ENCODE data around the gene PANK2. TPM values are rescaled to one million over a fixed set of nuclear protein-coding genes. Genes with fewer than 3 reads are reported as not detected.
A peak's percentile ranks its signal among the peaks of the same experiment; 100 is the strongest.

The PANK2 gene
- total RNA-seq, 5 donors from 2014 or later (not counting 1 experiment from before 2014, with no cell fraction given), result 45.0 to 67.0 (median 63.6) TPM

GRCh38 chr20:3931664-3932063 is 42.5 kb downstream of the PANK2 start:
- Mint-ChIP-seq H3K27me3 (no peaks in the 10 kb centered on the region), H3K9me3 (no peaks in the 10 kb centered on the region), H3K4me3 (no peak overlapping the region), H3K4me1 (peaks cover 47 to 52% (median 50%) of the 10 kb centered on the region in 3 donors), H3K36me3 (peaks cover 15% of the 10 kb centered on the region), H3K27ac (peak overlapping the region; percentile 46 to 61)
- ChIA-PET CTCF (no interaction called here), POLR2A (no interaction called here)
- 100% methylated on average over 2 of the region's 3 CpGs for WGBS (ENCODE audit: insufficient coverage)
- H3K4me1 ChIP-seq (ENCODE audit: control insufficient read depth in 1 of 2, extremely low read depth in 1 of 2, insufficient read depth in 2 of 2, low read length in 2 of 2), result peaks cover 2 to 27% of the 10 kb centered on the region in 2 experiments
- DNase-seq (no peak), ATAC-seq (replicated peaks in 1 of 4) (no peak)
- no peaks in the 10 kb centered on the region for H3K9me3 ChIP-seq
- no peak overlapping the region for H3K4me3 ChIP-seq (ENCODE audit: control insufficient read depth in 1 of 2, extremely low read depth in 1 of 2, low read length in 1 of 2)
- no peaks in the 10 kb centered on the region for H3K36me3 ChIP-seq (ENCODE audit: control insufficient read depth in 2 of 2, extremely low read depth in 1 of 2, insufficient read depth in 1 of 2, low read length in 1 of 2)
- no peaks in the 10 kb centered on the region for H3K27me3 ChIP-seq (replicated peaks in 1 of 2; ENCODE audit: control insufficient read depth in 2 of 2, extremely low read depth in 1 of 2, insufficient read depth in 2 of 2, low read length in 1 of 2)
- no peak overlapping the region for H3K27ac ChIP-seq (ENCODE audit: low read length)

GRCh38 chr20:3932277-3932676 is 43.1 kb downstream of the PANK2 start:
- Histone ChIP-seq H3K4me1 (ENCODE audit: control insufficient read depth in 1 of 2, extremely low read depth in 1 of 2, insufficient read depth in 2 of 2, low read length in 2 of 2) (peaks cover 2 to 23% of the 10 kb centered on the region in 2 experiments), H3K27ac (ENCODE audit: low read length) (peak overlapping the region; percentile 72), H3K27me3 (replicated peaks in 1 of 2; ENCODE audit: control insufficient read depth in 2 of 2, extremely low read depth in 1 of 2, insufficient read depth in 2 of 2, low read length in 1 of 2) (no peaks in the 10 kb centered on the region), H3K4me3 (ENCODE audit: control insufficient read depth in 1 of 2, extremely low read depth in 1 of 2, low read length in 1 of 2) (peak overlapping the region; percentile 39 to 50), H3K9me3 (no peaks in the 10 kb centered on the region), H3K36me3 (ENCODE audit: control insufficient read depth in 2 of 2, extremely low read depth in 1 of 2, insufficient read depth in 1 of 2, low read length in 1 of 2) (no peaks in the 10 kb centered on the region)
- ChIA-PET POLR2A (interaction anchor here in 1 of 2 donors (0.5 kb wide), 1 partner anchor 11 kb away, joined by 3 read pairs; no protein-coding TSS in a partner anchor), CTCF (interaction anchor here in 1 of 2 donors (0.7 to 1.1 kb wide), 3 partner anchors 49 to 79 kb away, joined by 3 to 6 read pairs (median 4); no protein-coding TSS in a partner anchor)
- 100% methylated on average over 2 of the region's 4 CpGs for WGBS (ENCODE audit: insufficient coverage)
- Mint-ChIP-seq H3K9me3 (no peaks in the 10 kb centered on the region), H3K4me3 (peak overlapping the region; percentile 74 to 77 (median 76)), H3K36me3 (peaks cover 15% of the 10 kb centered on the region), H3K27ac (peak overlapping the region; percentile 92), H3K4me1 (peaks cover 41 to 46% (median 46%) of the 10 kb centered on the region in 3 donors), H3K27me3 (no peaks in the 10 kb centered on the region)
- no peak for ATAC-seq (replicated peaks in 1 of 4)
- no peak for DNase-seq

- peak overlapping the region; percentile 74 to 77 (median 76) for H3K4me3 Mint-ChIP-seq
- Histone ChIP-seq H3K4me3 (ENCODE audit: control insufficient read depth in 1 of 2, extremely low read depth in 1 of 2, low read length in 1 of 2) (peak overlapping the region; percentile 39 to 50), H3K27me3 (replicated peaks in 1 of 2; ENCODE audit: control insufficient read depth in 2 of 2, extremely low read depth in 1 of 2, insufficient read depth in 2 of 2, low read length in 1 of 2) (no peaks in the 10 kb centered on the region), H3K27ac (ENCODE audit: low read length) (peak overlapping the region; percentile 72), H3K9me3 (no peaks in the 10 kb centered on the region), H3K36me3 (ENCODE audit: control insufficient read depth in 2 of 2, extremely low read depth in 1 of 2, insufficient read depth in 1 of 2, low read length in 1 of 2) (no peaks in the 10 kb centered on the region), H3K4me1 (ENCODE audit: control insufficient read depth in 1 of 2, extremely low read depth in 1 of 2, insufficient read depth in 2 of 2, low read length in 2 of 2) (peaks cover 2 to 20% of the 10 kb centered on the region in 2 experiments)
- H3K27me3 Mint-ChIP-seq, result no peaks in the 10 kb centered on the region
- H3K9me3 Mint-ChIP-seq, result peaks cover 0 to 4% (median 0%) of the 10 kb centered on the region in 3 donors
- peak in 1 of 35 experiments; percentile 56 for DNase-seq
- ChIA-PET POLR2A (no interaction called here), CTCF (interaction anchor here in 1 of 2 donors (0.7 to 1.1 kb wide), 3 partner anchors 50 to 79 kb away, joined by 3 to 6 read pairs (median 4); no protein-coding TSS in a partner anchor)
- ATAC-seq (replicated peaks in 1 of 4), result peak in 1 of 4 experiments; percentile 37
- peak overlapping the region; percentile 92 for H3K27ac Mint-ChIP-seq
- peaks cover 19% of the 10 kb centered on the region for H3K36me3 Mint-ChIP-seq
- H3K4me1 Mint-ChIP-seq, result peaks cover 41 to 43% (median 43%) of the 10 kb centered on the region in 3 donors
- WGBS (ENCODE audit: insufficient coverage), result no CpG with 5 or more reads among the region's 6 CpGs
Observed at GRCh38 chr20:3932681-3933080, 43.5 kb downstream of the PANK2 start.

- Mint-ChIP-seq H3K4me3 (peak overlapping the region; percentile 74 to 77 (median 76)), H3K27me3 (no peaks in the 10 kb centered on the region), H3K27ac (peak overlapping the region; percentile 92), H3K36me3 (peaks cover 25% of the 10 kb centered on the region), H3K9me3 (peaks cover 0 to 7% (median 2%) of the 10 kb centered on the region in 3 donors), H3K4me1 (peaks cover 36 to 38% (median 38%) of the 10 kb centered on the region in 3 donors)
- Histone ChIP-seq H3K4me1 (ENCODE audit: control insufficient read depth in 1 of 2, extremely low read depth in 1 of 2, insufficient read depth in 2 of 2, low read length in 2 of 2) (peaks cover 2 to 19% of the 10 kb centered on the region in 2 experiments), H3K27me3 (replicated peaks in 1 of 2; ENCODE audit: control insufficient read depth in 2 of 2, extremely low read depth in 1 of 2, insufficient read depth in 2 of 2, low read length in 1 of 2) (no peaks in the 10 kb centered on the region), H3K9me3 (no peaks in the 10 kb centered on the region), H3K27ac (ENCODE audit: low read length) (peak overlapping the region; percentile 72), H3K36me3 (ENCODE audit: control insufficient read depth in 2 of 2, extremely low read depth in 1 of 2, insufficient read depth in 1 of 2, low read length in 1 of 2) (no peaks in the 10 kb centered on the region), H3K4me3 (ENCODE audit: control insufficient read depth in 1 of 2, extremely low read depth in 1 of 2, low read length in 1 of 2) (peak overlapping the region; percentile 39 to 50)
- ChIA-PET CTCF (interaction anchor here in 1 of 2 donors (1.1 kb wide), 1 partner anchor 78 kb away, joined by 4 read pairs; no protein-coding TSS in a partner anchor), POLR2A (interaction anchor here in 1 of 2 donors (0.6 kb wide), 1 partner anchor 30 kb away, joined by 6 read pairs; no protein-coding TSS in a partner anchor)
- no peak for DNase-seq
- 82% methylated on average over 4 of the region's 4 CpGs for WGBS (ENCODE audit: insufficient coverage)
- ATAC-seq (replicated peaks in 1 of 4), result peak in 2 of 4 experiments; percentile 16 to 29
Observed at GRCh38 chr20:3933218-3933617, 44.0 kb downstream of the PANK2 start.

GRCh38 chr20:3934624-3935023 is 45.4 kb downstream of the PANK2 start:
- H3K9me3 Mint-ChIP-seq, result peaks cover 2 to 9% (median 9%) of the 10 kb centered on the region in 3 donors
- DNase-seq (no peak), ATAC-seq (replicated peaks in 1 of 4) (no peak)
- H3K27ac Mint-ChIP-seq, result peak overlapping the region in 1 of 2 donors; percentile 92
- no peaks in the 10 kb centered on the region for H3K27me3 ChIP-seq (replicated peaks in 1 of 2; ENCODE audit: control insufficient read depth in 2 of 2, extremely low read depth in 1 of 2, insufficient read depth in 2 of 2, low read length in 1 of 2)
- no peaks in the 10 kb centered on the region for H3K27me3 Mint-ChIP-seq
- CTCF ChIA-PET, result no interaction called here
- H3K36me3 Mint-ChIP-seq, result peaks cover 33% of the 10 kb centered on the region
- POLR2A ChIA-PET, result no interaction called here
- H3K4me1 ChIP-seq (ENCODE audit: control insufficient read depth in 1 of 2, extremely low read depth in 1 of 2, insufficient read depth in 2 of 2, low read length in 2 of 2), result peaks cover 2 to 19% of the 10 kb centered on the region in 2 experiments
- 94% methylated on average over 3 of the region's 5 CpGs for WGBS (ENCODE audit: insufficient coverage)
- H3K9me3 ChIP-seq, result no peaks in the 10 kb centered on the region
- no peak overlapping the region for H3K27ac ChIP-seq (ENCODE audit: low read length)
- H3K4me3 Mint-ChIP-seq, result no peak overlapping the region
- H3K4me3 ChIP-seq (ENCODE audit: control insufficient read depth in 1 of 2, extremely low read depth in 1 of 2, low read length in 1 of 2), result no peak overlapping the region
- no peaks in the 10 kb centered on the region for H3K36me3 ChIP-seq (ENCODE audit: control insufficient read depth in 2 of 2, extremely low read depth in 1 of 2, insufficient read depth in 1 of 2, low read length in 1 of 2)
- peaks cover 29 to 35% (median 32%) of the 10 kb centered on the region in 3 donors for H3K4me1 Mint-ChIP-seq

- Histone ChIP-seq H3K36me3 (ENCODE audit: control insufficient read depth in 2 of 2, extremely low read depth in 1 of 2, insufficient read depth in 1 of 2, low read length in 1 of 2) (peaks cover 0 to 1% of the 10 kb centered on the region in 2 donors), H3K27me3 (replicated peaks in 1 of 2; ENCODE audit: control insufficient read depth in 2 of 2, extremely low read depth in 1 of 2, insufficient read depth in 2 of 2, low read length in 1 of 2) (no peaks in the 10 kb centered on the region), H3K4me1 (ENCODE audit: control insufficient read depth in 1 of 2, extremely low read depth in 1 of 2, insufficient read depth in 2 of 2, low read length in 2 of 2) (peaks cover 2 to 19% of the 10 kb centered on the region in 2 experiments), H3K4me3 (ENCODE audit: control insufficient read depth in 1 of 2, extremely low read depth in 1 of 2, low read length in 1 of 2) (no peak overlapping the region), H3K9me3 (no peaks in the 10 kb centered on the region), H3K27ac (ENCODE audit: low read length) (no peak overlapping the region)
- peak overlapping the region; percentile 35 to 74 for H3K27ac Mint-ChIP-seq
- peaks cover 21 to 31% (median 26%) of the 10 kb centered on the region in 3 donors for H3K4me1 Mint-ChIP-seq
- DNase-seq, result no peak
- H3K4me3 Mint-ChIP-seq, result no peak overlapping the region
- peaks cover 2 to 12% (median 9%) of the 10 kb centered on the region in 3 donors for H3K9me3 Mint-ChIP-seq
- CTCF ChIA-PET, result no interaction called here
- WGBS (ENCODE audit: insufficient coverage), result 81% methylated on average over 4 of the region's 6 CpGs
- peaks cover 40% of the 10 kb centered on the region for H3K36me3 Mint-ChIP-seq
- no peaks in the 10 kb centered on the region for H3K27me3 Mint-ChIP-seq
- POLR2A ChIA-PET, result no interaction called here
- ATAC-seq (replicated peaks in 1 of 4), result no peak
Observed at GRCh38 chr20:3935295-3935955, 46.2 kb downstream of the PANK2 start.

All from T-cell (primary cell).